HG03439 (cell line): ENCODE results near the gene VSIG8.

Source experiments
- ATAC-seq: cut with Tn5 transposase; IDR thresholded peaks from one replicate; pipeline ENCODE4 v1.9.1; 2021; ENCODE audit warnings: mild to moderate bottlenecking, moderate library complexity; ENCODE audit not compliant: unreplicated experiment

Gene VSIG8

DNA sequence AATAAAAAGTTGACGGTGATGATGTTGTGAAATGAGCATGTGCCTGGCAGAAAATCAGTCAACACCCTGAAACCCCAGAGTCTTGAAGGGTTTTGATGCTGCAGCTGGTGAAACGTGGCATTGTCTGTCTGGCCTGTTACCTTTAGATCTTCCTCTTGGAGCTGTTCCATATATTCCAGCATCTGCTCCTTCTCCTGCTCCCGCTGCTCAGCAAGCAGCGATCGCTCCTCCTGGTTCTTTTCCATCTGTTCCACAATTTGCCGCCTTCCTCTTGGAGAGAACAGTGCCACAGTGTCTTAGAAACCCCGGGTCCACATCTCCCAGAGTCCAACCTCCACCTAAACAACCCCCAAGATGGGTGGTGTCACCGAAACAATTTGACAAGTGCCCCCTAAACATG, 21.8 kb upstream of the VSIG8 start:
- no peak for ATAC-seq

DNA sequence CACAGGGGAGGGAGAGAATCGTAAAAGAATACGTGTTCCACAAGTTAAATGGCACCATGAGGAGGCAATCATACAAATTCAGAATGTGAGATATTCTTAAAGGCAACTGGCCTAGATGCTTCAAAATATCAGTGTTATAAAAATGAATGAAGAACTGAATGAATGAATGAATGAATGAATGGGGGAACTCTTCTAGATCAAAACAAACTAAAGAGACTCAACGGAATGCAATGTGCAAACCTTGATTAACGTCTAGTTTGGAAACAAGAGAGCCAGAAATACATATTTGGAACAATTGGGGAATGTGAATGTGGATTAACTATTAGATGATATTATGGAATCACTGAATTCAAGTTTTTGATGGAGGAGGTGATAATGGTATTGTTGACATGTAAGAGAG, 20.7 kb upstream of the VSIG8 start:
- ATAC-seq, result no peak

DNA sequence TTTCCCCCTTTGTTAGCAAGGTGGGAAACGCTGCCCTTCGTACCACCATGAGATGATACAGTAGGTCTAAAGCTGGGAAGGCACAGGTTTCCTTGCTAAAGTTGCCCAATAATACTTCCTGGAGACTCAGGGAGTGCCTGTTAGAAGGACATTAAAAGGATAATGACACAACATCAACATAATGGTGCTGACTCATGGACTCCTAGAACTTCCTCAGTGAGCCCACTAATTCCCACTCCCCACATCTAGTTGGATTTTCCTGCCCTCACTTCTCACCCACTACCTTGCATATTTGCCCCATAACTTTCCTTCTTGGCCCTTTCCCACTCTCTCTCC, 20.0 kb upstream of the VSIG8 start:
- ATAC-seq, result no peak

DNA sequence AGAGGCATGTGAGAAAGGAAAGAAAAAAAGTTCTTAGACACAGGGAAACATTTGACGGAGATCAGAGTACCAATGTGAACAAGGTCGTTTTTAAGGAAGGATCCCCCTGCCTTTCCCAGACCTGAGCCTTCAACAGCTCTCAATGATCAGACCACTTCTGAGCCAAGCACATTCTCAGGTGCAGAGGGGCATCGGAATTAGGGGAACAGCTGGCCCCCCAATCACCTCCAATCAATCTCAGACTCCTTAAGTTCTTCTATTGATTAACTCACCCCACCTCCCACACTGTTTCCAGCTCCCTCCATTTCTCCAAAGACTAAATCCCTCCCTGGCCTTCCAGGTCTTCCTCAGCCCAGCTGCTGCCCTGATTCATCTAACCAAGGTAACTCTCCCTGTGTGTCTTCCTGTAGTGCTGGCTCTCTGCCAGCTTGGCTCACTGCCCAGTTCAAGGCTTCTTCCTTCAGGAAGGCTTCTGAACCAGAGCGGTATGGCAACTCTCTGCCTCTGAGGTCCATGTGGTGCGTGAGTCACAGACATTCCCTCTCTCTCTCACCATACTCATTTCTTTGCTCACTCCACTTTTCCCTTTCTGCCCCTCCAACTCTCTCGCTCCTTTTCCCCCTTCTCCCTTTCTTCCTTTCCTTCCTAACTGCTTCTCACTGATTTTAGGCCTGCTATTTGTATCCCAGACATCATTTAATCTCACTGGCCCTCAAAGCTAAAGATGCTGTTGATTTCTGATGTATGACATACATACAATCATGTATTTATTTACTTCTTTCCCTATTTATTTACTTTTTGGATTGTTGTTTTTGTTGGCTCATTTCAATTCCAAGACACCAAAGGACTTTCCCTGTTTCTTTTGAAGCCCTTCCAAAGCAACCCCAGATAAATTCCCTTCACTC, 19.4 kb upstream of the VSIG8 start:
- no peak for ATAC-seq

DNA sequence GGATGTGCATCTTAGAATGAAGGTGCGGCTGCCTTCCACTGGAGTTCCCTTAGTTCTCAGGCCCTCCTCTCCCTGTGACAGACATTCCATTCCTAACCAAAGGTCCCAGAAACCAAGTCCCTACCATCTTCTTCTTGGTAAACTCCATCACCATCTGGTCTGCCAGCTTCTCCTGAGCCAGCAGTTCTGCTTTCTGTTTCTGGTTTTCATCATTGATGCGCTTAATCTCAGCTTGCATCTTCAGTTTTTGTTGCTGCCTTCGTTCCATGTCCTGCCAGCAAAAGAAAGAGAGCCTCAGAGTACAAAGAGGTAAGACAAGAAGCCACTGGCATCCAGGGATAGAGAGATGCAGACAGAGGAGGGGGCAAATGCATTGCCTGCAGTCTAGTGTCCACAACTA, 18.0 kb upstream of the VSIG8 start:
- ATAC-seq, result no peak

DNA sequence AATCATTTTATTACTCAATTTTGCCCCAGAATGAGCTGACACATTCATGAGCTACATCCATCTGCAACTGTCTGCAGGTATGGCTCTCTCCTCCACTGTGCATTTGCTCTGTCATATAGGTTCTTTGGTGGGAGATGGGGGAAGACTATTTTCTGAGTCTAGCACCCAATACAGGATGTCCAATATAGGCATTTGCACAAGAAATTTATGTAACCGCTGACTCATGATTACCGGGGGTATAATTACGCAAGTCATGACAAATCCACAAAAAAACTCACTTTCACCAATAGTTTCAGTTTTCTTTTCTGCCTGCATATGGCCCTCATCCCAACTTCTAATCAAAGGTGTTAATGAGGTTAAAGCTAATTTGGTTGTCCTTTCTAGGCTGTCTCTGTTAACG, 17.5 kb upstream of the VSIG8 start:
- ATAC-seq, result no peak

DNA sequence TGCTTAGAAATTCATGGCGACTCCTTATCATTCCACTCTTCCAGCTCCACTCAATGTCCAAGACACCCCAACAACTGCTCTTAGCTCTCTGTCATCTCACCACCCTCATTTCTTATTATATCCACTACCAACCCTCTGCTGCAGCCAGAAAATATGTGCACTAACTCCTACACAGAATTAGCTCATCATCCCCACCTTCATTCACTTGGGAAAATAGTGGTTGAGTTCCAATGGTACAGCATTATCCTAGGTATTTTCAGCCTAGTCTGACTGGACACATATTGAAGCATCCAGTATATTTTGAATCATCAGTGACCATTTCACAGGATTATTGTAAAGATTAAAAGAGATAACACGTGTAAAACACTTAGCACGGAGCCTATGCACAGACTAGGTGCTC, 16.7 kb upstream of the VSIG8 start:
- no peak for ATAC-seq

DNA sequence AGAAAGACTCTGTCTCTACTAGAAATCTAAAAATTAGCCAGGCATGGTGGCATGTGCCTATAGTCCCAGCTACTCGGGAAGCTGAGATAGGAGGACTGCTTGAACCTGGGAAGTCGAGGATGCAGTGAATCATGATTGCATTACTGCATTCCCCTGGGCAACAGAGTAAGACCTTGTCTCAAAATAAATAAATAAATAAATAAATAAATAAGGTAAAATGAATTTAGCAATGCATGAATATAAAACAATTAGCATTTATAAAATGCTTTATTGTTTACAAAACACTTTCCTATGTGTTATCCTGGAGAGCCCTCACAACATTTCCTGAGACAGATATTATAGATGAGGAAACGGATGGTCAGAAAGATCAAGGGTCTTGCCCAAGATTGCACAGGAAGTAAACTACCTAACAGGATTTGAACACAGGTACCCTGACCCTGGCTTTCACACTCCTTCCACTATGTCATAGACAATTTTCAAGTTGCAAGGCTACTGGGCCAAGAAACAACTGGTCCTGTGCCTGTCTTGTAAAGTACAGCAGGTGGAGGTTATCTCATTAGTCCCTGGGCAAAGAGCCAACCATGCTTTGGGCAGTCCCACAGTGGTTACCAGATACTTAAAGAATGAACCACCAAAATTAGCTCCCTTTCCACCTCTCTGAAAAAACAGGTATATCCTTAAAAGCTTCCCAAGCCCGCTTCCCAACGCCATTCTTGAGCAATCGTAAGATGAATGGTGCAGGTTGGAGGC, 15.4 kb upstream of the VSIG8 start:
- ATAC-seq, result no peak

DNA sequence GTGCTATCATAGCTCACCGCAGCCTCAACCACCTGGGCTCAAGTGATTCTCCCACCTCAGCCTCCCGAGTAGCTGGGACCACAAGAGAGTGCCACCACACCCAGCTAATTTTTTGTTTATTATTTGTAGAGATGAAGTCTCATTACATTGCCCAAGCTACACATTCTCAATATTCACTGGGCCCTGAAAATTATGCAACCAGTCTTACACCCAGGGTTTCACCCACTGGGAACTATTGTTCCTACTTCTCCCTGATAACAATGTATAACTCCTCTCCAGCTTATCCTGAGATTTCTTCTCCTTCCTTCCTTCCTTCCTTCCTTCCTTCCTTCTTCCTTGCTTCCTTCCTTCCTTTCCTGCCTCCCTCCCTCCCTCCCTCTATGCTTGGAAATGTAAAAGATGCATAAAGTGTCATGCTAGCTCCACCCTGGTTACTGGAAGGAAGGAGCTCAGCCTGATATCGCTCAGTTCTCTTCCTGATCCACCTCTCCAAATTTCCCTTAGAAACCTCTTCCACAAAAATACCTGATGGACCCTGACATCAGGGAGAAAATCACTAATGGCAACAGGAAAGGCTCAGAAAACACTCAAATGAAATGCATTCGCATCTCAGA, 11.2 kb upstream of the VSIG8 start:
- ATAC-seq, result no peak

DNA sequence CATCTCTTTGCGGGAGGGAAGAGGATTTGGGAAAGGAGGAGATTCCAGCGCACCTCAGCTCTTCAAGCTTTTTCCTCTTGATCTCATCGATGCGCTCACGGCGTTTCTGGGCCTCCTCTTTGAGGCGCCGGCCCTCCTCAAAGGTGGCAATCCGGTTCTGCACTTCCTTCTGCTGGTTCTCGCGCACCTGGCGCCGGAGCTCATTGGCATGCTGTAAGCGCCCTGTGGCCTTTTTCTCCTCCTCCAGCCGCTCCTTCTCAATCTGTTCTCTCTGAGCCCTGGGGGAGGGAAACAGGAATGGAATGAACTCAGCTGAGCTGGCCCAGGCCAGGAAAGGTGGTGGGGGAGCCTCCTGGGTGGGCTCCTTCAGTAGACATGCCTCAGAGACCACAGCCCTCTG, 10.4 kb upstream of the VSIG8 start:
- ATAC-seq, result no peak

DNA sequence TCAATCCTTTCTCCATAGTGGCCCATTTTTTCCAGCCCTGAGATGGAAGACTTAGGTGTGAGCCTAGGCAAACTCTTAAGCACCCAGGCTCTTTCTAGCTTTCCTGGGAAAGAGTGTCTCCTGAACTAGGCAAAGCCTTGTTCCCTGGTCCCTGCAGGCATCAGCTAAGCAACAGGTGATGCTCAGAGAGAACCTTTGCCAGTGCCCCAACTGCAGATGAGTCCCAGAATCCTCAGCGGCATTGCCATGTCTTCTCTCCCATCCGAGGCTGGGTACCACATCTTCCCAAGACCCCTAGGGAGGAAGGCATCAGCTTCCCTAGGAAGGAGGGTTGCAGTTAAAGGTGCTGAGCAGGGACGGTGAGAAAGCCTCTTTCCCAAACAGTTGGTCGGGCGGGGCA, 8.2 kb upstream of the VSIG8 start:
- ATAC-seq, result no peak

DNA sequence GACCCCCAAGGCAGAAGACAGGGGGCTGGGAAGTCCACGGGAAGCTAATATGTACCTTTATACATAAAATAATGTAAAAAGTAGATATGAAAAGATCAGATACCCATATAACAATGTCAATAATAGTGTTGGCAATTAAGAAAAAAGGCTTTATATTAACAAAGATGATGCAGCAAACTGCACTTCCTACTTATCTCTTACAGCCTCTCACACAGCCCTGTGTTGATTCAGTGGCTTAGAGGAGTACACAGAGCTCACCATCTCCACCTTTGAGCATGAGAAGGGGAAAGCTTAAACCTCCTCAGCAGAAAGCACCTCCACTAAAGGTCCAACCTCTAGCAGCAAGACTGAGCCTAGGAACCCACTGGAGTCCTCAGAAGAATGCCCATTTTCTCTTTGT, 7.2 kb upstream of the VSIG8 start:
- ATAC-seq, result no peak

DNA sequence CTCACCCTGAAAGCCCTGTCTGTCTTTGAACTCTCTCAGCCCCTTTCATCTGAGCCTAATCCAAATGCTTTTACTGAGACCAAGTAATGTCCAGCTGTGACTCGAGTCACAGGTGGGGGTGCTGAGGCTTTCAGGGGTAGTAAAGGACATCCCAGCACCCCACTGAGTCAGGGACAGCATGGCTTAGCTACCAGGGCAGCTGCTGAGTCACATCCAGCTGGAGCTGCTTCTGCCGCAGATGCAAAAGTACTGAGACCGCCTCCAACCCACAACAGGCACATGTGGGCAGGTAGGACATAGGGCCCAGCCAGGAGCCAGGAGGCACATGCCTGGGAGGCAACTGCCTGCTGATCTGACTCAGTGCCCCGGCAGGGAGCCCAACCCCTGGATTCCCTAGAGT, 6.7 kb upstream of the VSIG8 start:
- ATAC-seq, result no peak

DNA sequence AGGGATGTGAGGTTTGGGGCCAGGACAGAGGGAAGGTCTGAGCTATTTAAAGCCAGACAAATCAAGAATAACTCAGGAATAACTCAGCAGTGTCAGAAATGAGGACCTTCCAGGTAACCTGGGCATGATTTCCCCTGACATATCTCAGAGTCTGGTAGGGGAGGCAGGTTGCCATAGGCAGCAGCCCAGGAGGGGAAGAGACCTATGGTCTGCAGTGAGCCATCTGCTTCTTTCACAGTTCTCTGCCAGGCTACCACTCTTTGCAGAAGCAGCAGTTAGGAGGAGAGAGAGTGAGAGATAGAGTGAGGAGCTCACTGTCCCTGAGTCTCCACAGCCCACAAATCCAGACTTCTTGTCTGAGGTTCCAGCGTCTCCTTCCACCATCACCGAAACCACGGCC, 6.3 kb upstream of the VSIG8 start:
- ATAC-seq, result no peak

DNA sequence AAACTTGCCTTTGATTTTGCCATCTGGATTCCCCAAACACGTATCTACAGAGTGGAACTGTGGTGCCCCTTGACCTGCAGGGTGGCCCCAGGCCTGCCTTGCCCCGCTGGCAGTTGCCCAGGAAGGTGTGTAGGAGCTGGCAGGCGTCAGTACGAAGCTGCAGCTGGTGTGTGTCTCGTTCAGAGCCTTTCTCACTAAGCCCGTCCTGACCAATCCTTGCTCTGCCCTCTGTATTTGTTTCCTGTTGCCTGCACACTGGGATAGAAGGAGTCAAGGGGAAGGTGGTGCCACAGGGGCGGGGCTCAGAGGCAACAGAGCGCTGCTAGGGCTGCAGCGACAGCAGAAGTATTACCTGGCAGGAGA, 5.2 kb upstream of the VSIG8 start:
- no peak for ATAC-seq

DNA sequence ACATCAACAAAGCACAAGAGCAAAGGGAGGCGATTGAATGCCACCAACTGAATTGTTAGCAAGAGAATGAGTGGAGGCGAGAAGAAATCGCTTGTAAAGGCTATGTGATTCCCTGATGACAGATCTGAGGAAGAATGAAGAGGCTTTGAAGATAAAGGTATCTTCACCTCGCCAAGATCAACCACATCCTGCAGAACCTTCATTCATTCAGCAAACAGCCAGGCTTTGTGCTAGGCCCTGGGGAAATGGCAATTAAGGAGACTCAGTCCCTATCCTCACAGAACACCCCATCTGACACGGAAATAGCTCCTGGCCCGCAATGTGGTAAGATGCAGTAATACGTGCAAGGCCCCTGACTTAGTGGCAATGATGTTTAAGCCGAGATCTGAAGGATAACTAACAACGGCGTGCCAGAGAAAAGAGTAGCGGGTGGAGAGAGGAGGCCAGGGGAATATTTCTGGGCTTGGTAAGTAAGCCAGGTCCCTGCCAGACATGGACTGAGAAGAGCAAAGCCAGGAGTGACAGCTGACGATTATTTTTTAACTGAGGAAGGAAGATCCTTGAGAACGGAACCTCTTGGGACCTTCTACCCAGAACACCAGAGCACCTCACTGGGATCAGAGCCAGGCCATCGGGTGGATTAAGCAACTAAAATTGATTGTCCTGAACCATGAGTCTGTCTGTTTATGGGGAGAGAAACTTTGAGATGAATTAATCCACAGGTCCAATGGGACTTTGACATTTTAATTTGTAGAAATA, 4.6 kb upstream of the VSIG8 start:
- no peak for ATAC-seq

DNA sequence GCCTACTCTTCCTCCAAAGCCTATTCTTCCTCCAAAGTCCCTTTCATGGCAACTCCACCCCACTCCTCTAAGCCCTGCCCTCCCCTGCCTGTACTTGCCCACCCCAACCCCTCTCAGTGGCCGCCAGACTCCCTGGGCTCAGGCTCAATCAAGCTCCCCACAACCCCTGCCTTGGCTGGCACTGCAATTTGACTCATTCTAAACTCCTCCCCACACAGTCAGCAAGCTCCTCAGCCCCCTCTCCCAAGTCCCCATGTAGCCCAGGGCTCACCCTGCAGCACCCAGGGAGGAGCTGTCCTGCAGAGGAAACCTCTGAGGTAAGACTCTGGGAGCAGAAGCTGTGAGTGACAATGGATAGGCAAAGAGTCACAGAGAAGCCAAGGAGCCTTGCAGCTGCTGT, 3.6 kb upstream of the VSIG8 start:
- no peak for ATAC-seq

DNA sequence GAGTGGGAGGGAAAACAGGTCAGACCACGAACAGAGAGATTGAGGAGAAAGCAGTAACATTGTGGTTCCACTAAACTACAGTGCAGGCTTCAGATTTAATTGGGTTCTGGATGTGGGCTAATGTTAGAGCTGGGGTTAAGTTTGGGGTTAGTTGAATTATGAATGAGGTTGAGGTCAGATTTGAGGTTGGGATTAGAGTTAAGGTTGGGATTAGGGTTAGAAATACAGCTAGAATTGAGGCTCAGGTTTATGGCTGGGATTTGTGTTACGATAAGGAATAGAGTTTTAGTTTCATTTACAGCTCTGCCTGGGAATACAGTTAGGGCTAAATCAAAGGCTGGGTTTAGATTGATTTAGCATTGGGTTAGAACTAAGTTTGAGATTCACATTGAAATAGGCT, 1.8 kb upstream of the VSIG8 start:
- ATAC-seq, result no peak

DNA sequence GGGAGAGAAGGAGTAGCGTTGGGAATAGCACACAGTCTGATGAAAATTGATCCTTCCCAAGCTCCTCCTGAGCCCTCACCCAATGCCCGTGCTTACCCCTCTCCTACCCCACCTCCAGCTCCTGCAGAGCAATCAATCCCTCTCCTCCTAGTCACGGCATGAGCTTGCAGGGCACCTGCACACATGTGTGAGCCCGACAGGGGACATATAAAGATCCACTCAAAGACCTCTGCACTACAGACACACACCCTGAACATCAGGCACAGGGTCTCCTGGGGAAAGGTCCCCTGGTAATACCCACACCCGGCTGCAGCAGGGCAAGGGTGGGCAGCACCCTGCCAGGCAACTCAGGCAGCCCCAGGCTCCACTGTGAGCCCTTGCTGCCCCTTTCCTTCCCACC, 426 bp downstream of the VSIG8 start:
- no peak for ATAC-seq

DNA sequence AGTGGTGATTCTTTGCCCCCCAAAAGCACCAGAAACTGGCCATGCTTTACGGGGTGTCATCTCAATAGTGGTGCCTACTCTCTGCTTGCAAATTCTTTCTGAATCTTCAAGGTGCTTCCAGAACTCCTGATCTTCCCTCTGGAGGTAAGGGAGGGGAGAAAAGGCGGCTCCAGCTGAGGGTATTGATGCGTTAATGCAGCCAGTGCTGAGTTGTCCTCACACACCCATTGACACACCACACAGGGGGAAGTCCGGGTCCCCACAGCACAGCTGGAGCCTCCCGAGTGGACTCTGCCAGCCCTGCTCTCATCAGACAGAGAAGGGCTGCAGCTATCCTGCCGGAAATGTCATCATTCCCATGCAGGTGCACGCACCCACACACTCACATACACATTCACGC, 1.2 kb downstream of the VSIG8 start:
- ATAC-seq, result no peak

DNA sequence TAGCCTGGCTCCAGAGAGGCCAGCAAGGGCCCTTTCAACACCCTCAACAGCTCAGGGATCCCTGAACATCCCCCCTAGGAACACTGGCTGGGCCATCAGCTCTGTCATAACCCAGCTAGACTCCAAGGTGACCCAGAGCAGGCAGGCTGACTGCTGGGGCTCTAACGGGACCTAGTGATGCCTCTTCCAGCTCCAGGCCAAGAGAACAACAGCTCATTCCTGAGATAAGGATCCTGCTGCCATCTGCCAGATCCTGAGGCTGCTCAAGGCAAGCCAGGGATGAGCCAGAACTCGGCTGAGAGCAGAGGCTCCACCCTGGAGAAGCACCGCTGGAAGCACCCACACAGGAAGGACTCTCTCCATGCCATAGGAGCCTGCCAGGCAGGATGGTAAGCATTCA, 2.0 kb downstream of the VSIG8 start:
- ATAC-seq, result no peak
